A549 treated with dexamethasone at 1 μM for 4 hours (cell line): Measurements from ENCODE around the gene MCC. TPM values are rescaled to one million over a fixed set of nuclear protein-coding genes. Genes with fewer than 3 reads are reported as not detected.

Source experiments
- total RNA-seq: library from RNA; stranded (reverse); fragments of 200-300 nt; extraction: Qiagen RNA extraction; gene quantifications from 5 replicates; pipeline ENCODE4 v1.2.3, GENCODE V29; 2022

The MCC gene
- total RNA-seq, result 0.12 to 0.38 TPM (median 0.26 TPM) in 5 replicates

DNA sequence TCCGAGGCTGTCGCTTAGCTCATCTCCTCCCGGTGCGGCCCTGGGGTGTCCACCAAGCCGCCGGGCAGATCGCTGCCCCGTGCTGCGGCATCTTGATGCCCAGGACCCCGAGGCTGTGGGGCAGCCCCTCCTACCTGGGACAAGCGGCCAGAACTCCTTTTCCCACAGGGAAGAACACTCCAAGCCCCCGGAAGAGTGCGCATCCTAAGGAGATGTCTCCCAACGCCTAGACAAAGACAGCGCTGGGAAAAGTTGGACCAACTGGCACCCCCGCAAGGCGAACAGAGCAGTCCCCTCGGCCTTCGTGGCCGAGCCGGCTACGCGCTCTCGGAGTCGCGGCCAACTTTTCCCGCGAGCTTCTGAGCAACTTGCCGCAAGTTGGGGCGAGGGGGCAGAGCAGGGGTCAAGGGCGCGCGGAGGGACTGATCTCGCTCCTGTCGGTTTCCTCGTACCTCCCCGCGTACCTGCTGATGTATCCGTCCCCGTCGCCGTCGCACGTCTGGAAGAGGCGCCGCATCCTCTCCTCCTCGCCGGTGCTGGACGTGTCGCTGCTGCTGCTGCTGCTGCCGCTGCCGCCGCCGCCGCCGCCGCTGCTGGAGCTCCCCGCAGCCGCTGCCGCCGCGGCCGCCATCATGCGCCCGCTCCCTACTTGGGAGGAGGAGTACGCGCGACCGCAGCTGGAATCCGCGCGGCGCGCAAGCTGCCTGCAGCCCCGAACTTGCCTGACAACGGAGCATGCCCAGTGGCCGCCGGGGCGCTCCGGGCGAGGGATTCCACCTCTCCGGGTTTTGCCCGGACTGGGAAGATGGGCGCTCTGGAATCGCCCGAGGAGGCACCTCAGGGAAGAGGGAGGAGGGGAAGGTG is at the start of gene MCC:
Gene MCC, minus strand, starts transcription at position 673 of the 864 bp plus-strand sequence.

GRCh38 chr5:113513384-113514288 is 25.4 kb upstream of the MCC start, which contains the start of gene YTHDC2:
YTHDC2 (plus strand) TSS chr5:113513694; CDS start chr5:113513896, 202 bp downstream.

DNA sequence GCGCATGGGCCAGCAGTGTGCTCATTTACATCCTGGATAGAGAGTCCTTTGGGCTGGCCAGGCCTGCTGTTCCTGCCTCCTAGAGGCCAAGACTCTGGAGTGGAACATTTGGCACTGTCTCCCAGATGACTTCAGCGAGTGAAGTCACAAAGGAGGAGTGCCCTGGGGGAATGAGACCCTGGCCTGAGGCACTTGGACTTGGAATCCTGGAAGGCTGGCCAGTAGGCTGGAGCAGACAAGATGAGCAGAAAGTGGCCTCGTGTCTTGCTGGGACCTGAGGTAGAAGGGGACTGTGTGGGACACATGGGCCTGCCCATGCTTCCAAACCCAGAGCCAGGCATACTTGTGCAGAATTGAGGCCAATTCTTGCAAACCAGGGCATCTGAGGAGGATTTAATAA is 53.4 kb downstream of the MCC start, which contains the start of gene TSSK1B:
Gene TSSK1B, minus strand, starts transcription at position 101 of the 400 bp plus-strand sequence. CDS start 150 bp downstream, outside the sequence.

GRCh38 chr5:112976432-112977309 is 511.6 kb downstream of the MCC start, which contains the start of gene DCP2:
DCP2 (plus strand) TSS chr5:112976798; CDS start chr5:112976934, 136 bp downstream.

Other genes starting within 250 kb of the MCC start
- gene TSSK1B, start 53.5 kb downstream of the MCC start, total RNA-seq, result not detected in 5 replicates
- gene YTHDC2, start 25.2 kb upstream of the MCC start, total RNA-seq, result 5.8 to 8.9 TPM (median 7.6 TPM) in 5 replicates